ENCODE results near the gene PDCD11.
"Not testable (repeated sequence)": the region's sequence is repeated elsewhere in the genome, so short reads cannot be mapped to it uniquely, and the experiment has no call there.

PDCD11 gene

DNA sequence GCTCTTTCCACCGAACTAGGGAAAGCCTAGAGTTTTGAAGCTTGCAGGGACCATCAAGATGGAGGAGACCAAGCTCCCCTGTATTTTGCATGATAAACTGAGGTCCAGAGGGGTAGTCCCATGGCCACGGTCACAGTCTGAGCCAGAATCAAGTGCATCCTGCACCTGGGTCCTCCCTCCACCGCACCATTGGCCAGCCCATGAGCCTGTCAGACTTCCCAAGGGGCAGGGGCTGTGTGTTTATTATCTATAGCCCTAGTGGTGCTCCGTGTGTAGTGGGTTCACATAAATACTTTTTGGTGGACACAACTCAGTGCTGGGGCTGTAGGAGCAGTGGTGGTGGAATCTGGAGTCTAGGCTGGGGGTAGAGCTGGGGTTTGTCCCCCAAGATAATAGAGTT, 79.0 kb downstream of the PDCD11 start:
- DNase-seq = no peak

DNA sequence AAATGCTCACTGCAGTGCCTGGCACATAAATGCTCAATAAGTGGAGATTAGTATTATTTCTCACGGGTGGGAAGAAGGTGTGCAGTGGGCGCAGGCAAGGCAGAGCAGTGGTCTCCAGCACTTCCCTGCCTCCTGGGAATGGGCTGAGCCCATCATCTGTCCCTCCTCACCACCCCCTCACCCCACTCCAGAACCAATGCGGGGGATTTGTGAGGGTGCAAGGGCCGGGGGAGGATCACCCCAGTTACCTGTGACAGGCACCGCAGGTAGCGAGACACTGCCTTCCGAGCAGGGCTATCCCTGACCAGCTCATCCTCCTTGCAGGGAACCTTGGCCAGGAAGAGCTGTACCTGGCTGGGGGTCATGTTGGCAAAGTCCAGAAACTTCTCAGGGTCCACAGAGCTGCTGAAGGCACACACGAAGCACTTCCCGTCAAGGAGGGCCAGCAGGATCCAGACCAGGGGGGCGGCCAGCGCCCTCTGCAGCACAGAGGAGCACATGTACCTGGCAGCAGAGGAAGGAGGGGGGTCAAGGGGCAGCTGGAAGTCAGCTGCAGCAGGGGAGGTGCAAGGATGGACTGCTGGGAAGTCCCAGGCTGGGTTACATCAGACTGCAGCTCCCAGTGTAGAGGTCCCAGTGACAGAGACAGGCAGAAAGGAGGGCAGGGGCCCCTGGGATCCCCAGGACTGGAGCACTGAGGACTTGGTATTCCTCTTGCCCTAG, 79.8 kb downstream of the PDCD11 start:
- DNase-seq = no peak

DNA sequence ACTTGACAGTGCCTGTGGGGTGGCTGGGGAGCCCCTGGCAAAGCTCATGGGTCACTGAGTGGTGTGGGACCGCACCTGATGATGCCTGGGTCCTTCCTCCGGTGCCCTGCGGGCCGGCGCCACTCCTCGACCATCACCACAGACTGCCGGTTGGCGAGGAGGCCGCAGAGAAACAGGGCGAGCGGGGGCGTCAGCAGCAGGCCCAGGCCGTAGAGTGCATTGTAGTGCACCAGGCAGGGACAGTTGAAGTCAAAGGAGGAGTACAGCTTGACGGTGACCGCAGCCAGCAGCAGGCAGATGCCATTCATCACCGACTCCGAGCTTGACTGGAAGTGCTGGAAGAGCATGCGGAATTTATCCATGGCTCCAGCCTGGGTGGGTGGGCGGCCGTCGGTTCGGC, 82.2 kb downstream of the PDCD11 start:
- DNase-seq = no peak

DNA sequence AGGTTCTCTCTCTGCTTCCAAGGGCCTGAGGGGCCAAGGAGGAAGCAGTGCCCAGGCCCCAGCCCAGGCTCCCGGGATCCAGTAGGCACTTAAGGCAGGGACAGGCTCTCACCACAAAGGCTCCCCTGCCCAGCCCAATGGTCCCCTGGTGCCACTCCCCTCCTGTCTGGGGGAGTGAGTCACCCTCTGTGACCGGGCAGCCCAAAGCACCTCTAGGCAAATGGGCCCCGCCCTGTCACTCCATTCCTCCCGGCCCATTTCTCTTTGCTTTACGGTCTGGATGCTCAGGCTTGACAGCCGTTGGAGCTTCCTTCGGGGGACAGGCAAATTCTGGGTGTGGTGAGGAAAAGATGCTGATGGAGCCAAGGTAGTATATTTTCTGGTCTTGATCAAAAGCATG, 82.7 kb downstream of the PDCD11 start, which contains the start of gene CALHM3:
CALHM3 (minus strand) TSS at position 106 of the 400 bp plus-strand sequence. CDS start 208 bp downstream, outside the sequence.
- DNase-seq = no peak

DNA sequence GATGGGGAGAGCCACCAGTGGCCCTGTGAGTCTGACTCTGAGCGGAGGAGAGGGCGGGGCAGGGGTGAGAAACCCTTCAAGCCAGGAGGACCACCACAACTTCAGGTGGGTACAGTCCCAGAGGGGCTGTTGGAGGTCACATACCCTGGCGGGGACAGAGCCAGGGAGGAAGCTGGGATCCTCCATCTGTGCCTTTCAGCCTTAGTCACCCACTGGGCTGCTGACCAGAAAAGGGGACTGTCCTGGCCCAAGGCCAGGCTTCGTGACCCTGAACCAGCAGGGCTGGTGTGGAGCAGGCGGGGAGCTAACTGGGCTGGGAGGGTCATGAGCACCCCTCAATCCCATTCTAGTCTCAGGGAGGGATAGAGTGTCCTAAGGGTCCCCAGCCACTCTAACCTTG, 84.1 kb downstream of the PDCD11 start:
- DNase-seq = no peak

DNA sequence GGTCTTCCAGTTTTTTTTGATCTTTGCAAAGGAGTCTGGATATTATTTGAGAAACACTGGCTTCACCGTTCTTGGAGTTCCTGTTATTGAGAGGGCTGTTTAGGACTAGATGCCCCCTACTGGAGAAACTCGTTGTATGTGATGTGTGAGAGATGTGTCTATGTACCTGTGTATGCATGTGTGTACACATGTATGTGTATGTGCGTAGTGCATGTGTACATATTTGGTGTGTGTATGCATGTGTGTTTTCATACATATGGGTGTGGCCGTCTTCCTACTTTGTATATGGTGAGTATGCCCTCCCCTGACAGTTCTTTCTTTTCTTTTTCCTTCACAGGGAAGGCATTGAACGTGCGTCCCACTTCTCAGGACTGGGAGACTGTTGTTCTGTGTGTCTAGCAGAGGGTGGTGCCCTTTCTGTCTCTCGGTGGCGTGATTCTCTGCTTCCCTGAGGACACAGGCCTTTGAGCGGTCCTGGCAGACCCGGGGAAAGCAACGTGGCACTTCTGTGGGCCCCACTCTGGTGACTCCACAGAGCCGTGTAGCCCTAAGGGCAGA, 85.6 kb downstream of the PDCD11 start:
- DNase-seq = peak in 1 of 2 donors; percentile 40

DNA sequence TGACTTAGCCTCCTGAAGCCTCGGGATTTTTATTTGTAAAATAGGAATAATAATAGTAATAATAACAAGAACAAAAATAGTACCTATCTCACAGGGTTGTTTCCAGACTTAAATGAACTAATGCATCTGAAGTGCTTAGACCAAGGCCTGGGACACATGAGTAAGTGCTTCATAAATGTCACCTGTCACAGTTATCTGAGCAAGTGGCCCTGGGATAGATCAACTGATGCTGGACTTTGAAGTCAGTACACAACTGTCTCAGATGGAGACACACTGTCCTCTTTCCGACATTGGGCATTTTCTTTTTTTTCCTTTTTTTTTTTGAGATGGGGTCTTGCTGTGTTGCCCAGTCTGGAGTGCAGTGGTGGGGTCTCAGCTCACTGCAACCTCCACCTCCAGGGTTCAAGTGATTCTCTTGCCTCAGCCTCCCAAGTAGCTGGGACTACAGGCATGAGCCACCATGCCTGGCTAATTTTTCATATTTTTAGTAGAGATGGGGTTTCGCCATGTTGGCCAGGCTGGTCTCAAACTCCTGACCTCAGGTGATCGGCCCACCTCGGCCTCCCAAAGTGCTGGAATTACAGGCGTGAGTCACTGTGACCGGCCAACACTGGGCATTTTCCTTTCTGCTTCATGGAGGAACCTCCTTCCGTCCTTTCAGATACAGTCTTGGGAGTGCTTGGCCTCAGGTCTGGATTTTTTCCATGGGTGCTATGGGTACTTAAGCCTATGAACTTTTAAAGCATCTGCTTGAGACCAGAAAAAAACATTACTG, 90.4 kb downstream of the PDCD11 start:
- DNase-seq = not testable (repeated sequence)

DNA sequence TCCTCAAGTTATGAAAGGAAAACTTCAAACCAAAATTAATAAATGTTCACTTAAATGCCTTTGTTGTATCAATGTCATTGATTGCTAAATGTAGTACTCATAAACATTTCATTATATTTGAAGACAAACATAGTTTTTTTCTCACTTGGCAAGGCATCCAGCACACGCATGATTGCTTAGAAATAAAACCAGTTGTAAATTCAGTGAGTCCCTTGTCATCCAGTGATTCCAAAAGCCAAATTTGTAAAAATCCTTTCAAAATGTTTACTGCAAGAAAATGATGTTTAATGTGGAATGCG, 90.9 kb downstream of the PDCD11 start:
- DNase-seq = no peak

DNA sequence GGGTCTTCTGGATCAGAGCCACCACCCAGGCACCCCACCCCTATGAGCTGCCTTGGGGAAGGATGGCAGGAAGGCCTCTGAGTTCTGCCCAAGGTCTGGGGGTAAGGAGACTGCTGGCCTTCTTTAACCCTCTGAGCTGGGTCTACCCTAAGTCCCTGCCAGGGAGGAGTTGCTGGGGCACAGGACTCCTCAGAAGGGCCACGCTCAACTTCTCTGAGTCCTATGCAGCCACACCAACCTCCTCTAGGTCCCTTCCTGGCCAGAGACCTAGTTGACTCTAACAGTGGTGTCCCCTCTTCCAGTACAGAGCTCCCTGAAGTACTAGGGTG, 94.5 kb downstream of the PDCD11 start:
- DNase-seq = no peak

DNA sequence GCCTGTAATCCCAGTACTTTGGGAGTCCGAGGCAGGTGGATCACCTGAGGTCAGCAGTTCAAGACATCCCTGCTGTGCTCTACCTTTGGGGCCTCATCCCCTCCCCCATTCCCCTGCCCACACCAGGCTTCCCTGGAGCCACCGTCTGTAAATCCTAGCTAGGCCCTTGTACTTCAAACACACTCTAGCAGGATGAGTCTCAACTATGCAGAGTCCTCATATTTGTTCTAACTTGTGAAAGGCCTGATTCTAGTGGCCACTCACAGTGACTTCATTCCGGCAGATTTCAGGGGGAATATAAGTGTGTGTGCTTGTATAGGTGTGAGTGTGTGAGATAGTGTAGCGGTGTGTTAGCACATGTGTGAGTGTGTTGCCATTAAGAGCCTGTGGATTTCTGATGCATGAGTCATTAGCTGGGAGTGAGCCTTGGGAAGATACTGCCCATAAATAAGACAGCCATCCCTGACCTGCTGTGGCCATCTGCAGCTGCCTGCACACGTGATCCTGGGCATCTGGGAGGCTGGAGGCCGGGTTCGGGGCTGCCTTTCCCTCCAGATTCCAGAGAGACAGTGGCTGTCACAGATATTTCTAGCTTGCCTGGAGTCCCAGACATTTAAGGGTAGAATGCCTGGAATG, 95.4 kb downstream of the PDCD11 start:
- DNase-seq = no peak

DNA sequence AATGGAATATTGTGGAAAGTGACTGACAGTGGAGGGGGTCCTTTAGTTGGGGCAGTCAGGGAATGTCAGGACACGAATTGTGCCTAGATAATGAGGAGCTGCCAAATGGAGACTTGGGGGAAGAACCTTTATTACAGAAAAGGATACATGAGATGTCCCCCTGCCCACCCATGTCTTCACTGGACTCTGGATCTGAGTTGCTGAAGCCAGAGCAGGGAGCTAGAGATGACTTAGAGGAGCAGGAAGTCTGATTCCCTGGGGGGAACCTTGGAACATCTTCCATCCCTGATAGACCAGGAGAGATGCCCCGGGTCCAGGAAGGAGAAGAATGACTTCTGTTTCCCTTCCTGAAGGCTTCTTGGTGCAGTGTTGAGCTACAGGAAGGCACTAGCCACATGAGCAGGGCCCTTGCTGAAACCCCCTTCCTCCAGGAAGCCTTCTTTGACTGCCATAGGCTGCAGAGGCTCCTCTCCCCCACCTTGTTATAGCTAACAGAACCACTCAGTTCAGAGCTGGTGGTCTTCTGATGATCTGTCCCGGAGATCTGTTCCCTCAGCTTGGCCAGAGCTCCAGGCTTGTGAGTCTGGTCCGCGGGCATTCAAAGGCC, 96.3 kb downstream of the PDCD11 start:
- DNase-seq = no peak

DNA sequence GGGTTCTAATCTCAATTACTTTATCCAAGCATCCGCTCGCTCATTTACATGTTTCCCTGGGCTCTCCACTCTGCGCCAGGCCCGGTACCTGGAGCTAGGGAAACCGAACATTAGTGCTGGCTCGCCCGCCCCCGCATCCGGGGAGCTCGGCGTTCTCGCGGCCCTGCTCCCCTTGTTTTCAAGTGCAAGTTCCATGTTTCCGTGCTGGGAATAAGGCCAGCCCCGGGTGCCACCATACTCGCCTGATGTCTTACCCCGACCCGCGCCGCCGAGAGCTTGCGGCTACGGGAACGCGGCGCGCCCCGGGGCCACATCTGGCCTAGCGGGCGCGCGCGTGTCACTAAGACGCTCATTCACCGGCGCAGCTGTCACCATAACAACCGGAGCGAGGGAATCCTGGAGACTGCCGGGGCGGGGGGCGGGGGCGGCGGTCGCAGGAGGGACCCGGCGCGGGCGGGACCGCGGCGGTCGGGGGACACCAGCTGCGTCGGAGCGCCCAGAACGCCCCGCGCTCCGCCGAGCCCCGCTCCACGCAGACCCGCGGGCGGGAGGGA, 97.0 kb downstream of the PDCD11 start, which contains the start of gene NEURL1:
NEURL1 (plus strand) TSS at position 344 of the 554 bp plus-strand sequence. CDS start 683 bp downstream, outside the sequence.
- DNase-seq = peak in 1 of 2 donors; percentile 20

DNA sequence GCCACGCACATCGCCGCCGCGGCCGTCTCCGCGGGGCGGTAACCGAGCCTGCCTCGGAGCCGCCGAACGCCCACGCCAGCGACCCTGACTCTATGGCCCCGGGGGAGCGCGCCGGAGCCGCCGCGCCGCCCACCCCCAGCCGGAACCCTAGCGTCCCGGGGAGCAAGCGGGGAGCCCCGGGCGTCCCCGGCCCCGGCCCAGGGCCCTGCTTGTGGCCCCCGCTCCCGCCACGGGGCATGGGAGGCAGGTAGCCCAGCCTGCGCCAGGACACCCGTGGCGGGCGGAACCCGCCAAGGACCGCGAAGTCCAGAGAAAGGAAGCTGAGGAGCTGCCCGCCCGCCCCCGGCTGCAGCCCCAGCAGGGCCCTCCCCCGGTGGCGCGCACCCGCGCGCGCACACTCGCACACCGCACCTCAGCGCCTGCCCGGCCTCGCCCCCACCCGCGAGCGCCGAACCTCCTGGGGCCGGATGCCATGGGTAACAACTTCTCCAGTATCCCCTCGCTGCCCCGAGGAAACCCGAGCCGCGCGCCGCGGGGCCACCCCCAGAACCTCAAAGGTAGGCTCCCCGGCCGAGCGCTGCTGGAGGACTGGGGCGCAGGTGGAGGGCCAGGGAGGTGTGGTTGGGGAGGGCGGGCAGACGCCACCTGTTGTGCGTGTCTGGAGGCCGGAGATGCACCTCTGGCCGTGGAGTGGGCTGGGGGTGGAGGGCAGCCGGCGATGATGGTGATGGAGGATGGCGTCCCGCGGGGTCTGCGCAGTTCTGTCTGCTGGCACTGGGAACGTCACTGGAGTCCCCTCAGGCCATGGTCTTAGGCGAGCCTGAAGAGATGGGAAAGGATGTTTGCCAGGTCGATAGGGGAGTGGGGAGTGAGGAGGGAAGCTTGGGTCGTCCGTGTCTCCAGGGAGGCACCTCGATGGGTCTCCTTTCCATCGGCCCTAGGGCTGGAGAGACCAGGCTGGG, 97.8 kb downstream of the PDCD11 start:
- no peak for DNase-seq

DNA sequence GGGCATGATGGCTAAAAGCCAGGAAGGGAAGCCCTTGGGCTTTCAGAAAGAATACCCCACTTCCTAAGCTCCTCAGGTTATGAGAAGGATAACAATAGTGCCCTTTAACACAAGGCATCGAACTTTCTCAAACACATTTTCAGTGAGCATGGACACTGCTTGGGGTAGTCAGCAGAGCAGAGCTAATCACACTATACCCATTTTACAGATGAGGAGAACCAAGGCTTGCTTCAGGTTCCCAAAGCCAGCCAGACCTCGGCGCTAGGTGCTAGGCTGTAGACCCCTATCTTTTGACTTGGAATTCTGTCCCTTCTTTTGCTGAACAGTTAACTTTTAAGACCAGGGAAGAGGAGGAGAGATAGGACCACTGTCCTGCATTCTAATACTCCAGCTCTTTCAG, 98.9 kb downstream of the PDCD11 start:
- no peak for DNase-seq

All from hippocampal formation (tissue), 2 donors.